H1 (cell line): ENCODE data around the gene WFDC8.

Experiments used
- CBX5 ChIP-seq: fragments of 300-800, 300-1000 bp; sonication (generic); IDR thresholded peaks from 2 replicates; pipeline ENCODE4 v1.7.1; 2016; ENCODE audit warnings: antibody characterized with exemption, low read length, low read depth
- CTCF ChIP-seq, 3 experiments: IDR thresholded peaks; 1 replicate in 2 of 3; 2 replicates in 1 of 3; pipeline versions ENCODE4 v1.5.1 to v1.6.1; 2011; ENCODE audit warnings: low read length in 3 of 3, mild to moderate bottlenecking in 3 of 3, inconsistent platforms in 2 of 3, low read depth in 1 of 3, moderate library complexity in 1 of 3; ENCODE audit not compliant: insufficient read depth in 1 of 3; ENCODE audit errors: control extremely low read depth in 1 of 3
- JUND ChIP-seq: IDR thresholded peaks from 2 replicates; pipeline ENCODE4 v1.6.1; 2011; ENCODE audit warnings: mild to moderate bottlenecking, improper control_type of control experiment, low read length
- NRF1 ChIP-seq: IDR thresholded peaks from 2 replicates; pipeline ENCODE4 v1.6.1; 2011; ENCODE audit warnings: mild to moderate bottlenecking, low read depth, low read length, improper control_type of control experiment
- POLR2A ChIP-seq, 2 experiments: IDR thresholded peaks; 1 replicate in 1 of 2; 2 replicates in 1 of 2; pipeline ENCODE4 v1.6.1; 2011; ENCODE audit warnings: low read depth in 2 of 2, low read length in 2 of 2, mild to moderate bottlenecking in 2 of 2; ENCODE audit errors: control extremely low read depth in 1 of 2
- SIX5 ChIP-seq: IDR thresholded peaks from 2 replicates; pipeline ENCODE4 v1.6.1; 2011; ENCODE audit warnings: mild to moderate bottlenecking, low read depth, low read length
- SUZ12 ChIP-seq: fragments of 200-600 bp; sonication (generic); IDR thresholded peaks from 2 replicates; pipeline ENCODE4 v1.6.1; 2012; ENCODE audit warnings: mild to moderate bottlenecking, inconsistent platforms, low read length, moderate library complexity, mixed read lengths
- TEAD4 ChIP-seq: IDR thresholded peaks from 2 replicates; pipeline ENCODE4 v1.6.1; 2012; ENCODE audit warnings: low read depth, low read length, inconsistent platforms, mixed read lengths
- USF2 ChIP-seq: IDR thresholded peaks from 2 replicates; pipeline ENCODE4 v1.6.1; 2011; ENCODE audit warnings: low read length, improper control_type of control experiment
- YY1 ChIP-seq: IDR thresholded peaks from 2 replicates; pipeline ENCODE4 v1.6.1; 2011; ENCODE audit warnings: low read depth, mild to moderate bottlenecking, low read length

GRCh38 chr20:45552456-45552855 is 26.6 kb downstream of the WFDC8 start:
- TF ChIP-seq CBX5 (no peak), JUND (no peak), TEAD4 (no peak), SIX5 (no peak), NRF1 (no peak), CTCF (IDR thresholded peaks at IDR 0.05; ENCODE audit: control extremely low read depth in 1 of 3, insufficient read depth in 1 of 3, low read depth in 1 of 3, low read length in 3 of 3) (no peak), YY1 (no peak), POLR2A (IDR thresholded peaks at IDR 0.05; ENCODE audit: control extremely low read depth in 1 of 2, low read depth in 2 of 2, low read length in 2 of 2) (no peak), USF2 (no peak), SUZ12 (no peak)
